HEK293T (cell line): ENCODE measurements around the gene PTPRE.
A peak's percentile ranks its signal among the peaks of the same experiment; 100 is the strongest.
"Not testable (repeated sequence)": the region's sequence is repeated elsewhere in the genome, so short reads cannot be mapped to it uniquely, and the experiment has no call there.

Experiments
- CTCF ChIA-PET: fragments of 350-600 bp; formaldehyde crosslinking; extraction: SDS; loops from one replicate; lab custom pipeline; 2021; ENCODE audit warnings: antibody characterized with exemption, inconsistent platforms; lab: Yijun Ruan, JAX
- POLR2A ChIA-PET: fragments of 350-600 bp; formaldehyde crosslinking; extraction: SDS; loops from one replicate; lab custom pipeline; 2020; ENCODE audit warnings: antibody characterized with exemption, inconsistent platforms; lab: Yijun Ruan, JAX
- DNase-seq: peaks from one replicate; pipeline ENCODE4 v3.0.0; 2012; ENCODE audit warnings: mixed read lengths; ENCODE audit errors: extremely low spot score
- ARNT ChIP-seq: fragments of 450-650 bp; IDR thresholded peaks from 2 replicates; pipeline ENCODE4 v1.6.1; 2017; ENCODE audit warnings: mild to moderate bottlenecking
- BHLHE40 ChIP-seq: fragments of 450-650 bp; IDR thresholded peaks from 2 replicates; pipeline ENCODE4 v1.6.1; 2016; ENCODE audit warnings: mild to moderate bottlenecking, moderate library complexity, borderline replicate concordance
- CTBP1 ChIP-seq: fragments of 450-650 bp; IDR thresholded peaks from 2 replicates; pipeline ENCODE4 v1.6.1; 2016; ENCODE audit warnings: borderline replicate concordance
- ELF4 ChIP-seq: fragments of 450-650 bp; IDR thresholded peaks from 2 replicates; pipeline ENCODE4 v1.6.1; 2017; ENCODE audit warnings: antibody characterized with exemption
- FOXA1 ChIP-seq: fragments of 450-650 bp; IDR thresholded peaks from 2 replicates; pipeline ENCODE4 v1.6.1; 2016; ENCODE audit warnings: mild to moderate bottlenecking
- FOXK2 ChIP-seq: fragments of 450-650 bp; IDR thresholded peaks from 2 replicates; pipeline ENCODE4 v1.6.1; 2016; ENCODE audit warnings: mild to moderate bottlenecking
- FOXM1 ChIP-seq: fragments of 450-650 bp; IDR thresholded peaks from 2 replicates; pipeline ENCODE4 v1.6.1; 2017; ENCODE audit warnings: mild to moderate bottlenecking, borderline replicate concordance
- HDGF ChIP-seq: fragments of 450-650 bp; IDR thresholded peaks from 2 replicates; pipeline ENCODE4 v1.6.1; 2017; ENCODE audit warnings: antibody characterized with exemption, borderline replicate concordance
- L3MBTL2 ChIP-seq: fragments of 450-650 bp; conservative IDR thresholded peaks from 2 replicates; pipeline ENCODE4 v1.6.1; 2016; ENCODE audit warnings: mild to moderate bottlenecking
- LEF1 ChIP-seq: fragments of 450-650 bp; IDR thresholded peaks from 2 replicates; pipeline ENCODE4 v1.6.1; 2017; ENCODE audit warnings: mild to moderate bottlenecking, borderline replicate concordance
- NFRKB ChIP-seq: fragments of 450-650 bp; IDR thresholded peaks from 2 replicates; pipeline ENCODE4 v1.6.1; 2016; ENCODE audit warnings: mild to moderate bottlenecking, moderate library complexity
- PKNOX1 ChIP-seq: fragments of 450-650 bp; IDR thresholded peaks from 2 replicates; pipeline ENCODE4 v1.6.1; 2016
- SP1 ChIP-seq: fragments of 450-650 bp; IDR thresholded peaks from 2 replicates; pipeline ENCODE4 v1.6.1; 2017
- SUZ12 ChIP-seq: fragments of 450-650 bp; IDR thresholded peaks from 2 replicates; pipeline ENCODE4 v1.6.1; 2016; ENCODE audit warnings: mild to moderate bottlenecking
- TARDBP ChIP-seq: fragments of 450-650 bp; IDR thresholded peaks from 2 replicates; pipeline ENCODE4 v1.6.1; 2016
- ZNF384 ChIP-seq: fragments of 450-650 bp; IDR thresholded peaks from 2 replicates; pipeline ENCODE4 v1.6.1; 2016

Gene PTPRE

GRCh38 chr10:128086003-128086863 lies 179.3 kb downstream of the PTPRE start:
- ChIA-PET CTCF (no interaction called here), POLR2A (no interaction called here)
- TF ChIP-seq L3MBTL2 (no peak), ARNT (no peak), BHLHE40 (no peak), CTBP1 (no peak), SP1 (no peak), FOXK2 (no peak), HDGF (no peak), TARDBP (no peak)
- DNase-seq: no peak

- ChIA-PET CTCF (no interaction called here), POLR2A (no interaction called here)
- no peak for DNase-seq
- TF ChIP-seq FOXM1: no peak
- TF ChIP-seq ZNF384: no peak
- no peak for TF ChIP-seq L3MBTL2
- no peak for TF ChIP-seq NFRKB
- TF ChIP-seq FOXA1: no peak
- TF ChIP-seq SP1: no peak
Observed at GRCh38 chr10:128087146-128087883, 180.4 kb downstream of the PTPRE start.

GRCh38 chr10:128087884-128088709 lies 181.2 kb downstream of the PTPRE start:
- POLR2A ChIA-PET: no interaction called here
- CTCF ChIA-PET: interaction anchor here (0.7 kb wide), 1 partner anchor 19 kb away, joined by 3 read pairs; no protein-coding TSS in a partner anchor
- DNase-seq: peak; percentile 45
- TF ChIP-seq FOXM1 (no peak), HDGF (no peak), FOXK2 (no peak), SP1 (no peak), ARNT (no peak), LEF1 (no peak), FOXA1 (no peak), CTBP1 (no peak), L3MBTL2 (no peak), NFRKB (no peak), SUZ12 (no peak), PKNOX1 (no peak), ELF4 (no peak)

- TF ChIP-seq ARNT (no peak), NFRKB (no peak), HDGF (no peak), LEF1 (no peak), BHLHE40 (no peak), L3MBTL2 (no peak), ELF4 (no peak), FOXA1 (no peak), SUZ12 (no peak), FOXK2 (no peak), FOXM1 (no peak), SP1 (no peak), CTBP1 (no peak), TARDBP (no peak), PKNOX1 (no peak), ZNF384 (no peak)
- DNase-seq: no peak
- ChIA-PET CTCF (no interaction called here), POLR2A (no interaction called here)
Observed at GRCh38 chr10:128091636-128092210, 184.8 kb downstream of the PTPRE start.

- no peak for DNase-seq
- TF ChIP-seq FOXK2 (no peak), PKNOX1 (no peak), LEF1 (no peak), SUZ12 (no peak)
- CTCF ChIA-PET: no interaction called here
- POLR2A ChIA-PET: no interaction called here
Observed at GRCh38 chr10:128092454-128092853, 185.6 kb downstream of the PTPRE start.

- DNase-seq, POLR2A ChIA-PET: not testable (repeated sequence)
- CTCF ChIA-PET: interaction anchor here (0.6 kb wide), 1 partner anchor 16 kb away, joined by 3 read pairs; no protein-coding TSS in a partner anchor
Observed at GRCh38 chr10:128094596-128094995, 187.7 kb downstream of the PTPRE start.
